OCI-LY3 (cell line): ENCODE measurements around the gene NARS2.

Source experiments
- EZH2phosphoT487 ChIP-seq: fragments of 200-600 bp; shearing (Covaris generic); IDR thresholded peaks from 2 replicates; pipeline ENCODE4 v1.6.1; 2018; ENCODE audit warnings: antibody characterized with exemption, mixed run types, low read depth
- TF ChIP-seq, protein P1 (sequence below): fragments of 200-600, 300-600 bp; sonication (generic); IDR thresholded peaks from 2 replicates; pipeline ENCODE4 v1.5.1; 2014; ENCODE audit warnings: antibody characterized with exemption, low read length, low read depth

DNA sequence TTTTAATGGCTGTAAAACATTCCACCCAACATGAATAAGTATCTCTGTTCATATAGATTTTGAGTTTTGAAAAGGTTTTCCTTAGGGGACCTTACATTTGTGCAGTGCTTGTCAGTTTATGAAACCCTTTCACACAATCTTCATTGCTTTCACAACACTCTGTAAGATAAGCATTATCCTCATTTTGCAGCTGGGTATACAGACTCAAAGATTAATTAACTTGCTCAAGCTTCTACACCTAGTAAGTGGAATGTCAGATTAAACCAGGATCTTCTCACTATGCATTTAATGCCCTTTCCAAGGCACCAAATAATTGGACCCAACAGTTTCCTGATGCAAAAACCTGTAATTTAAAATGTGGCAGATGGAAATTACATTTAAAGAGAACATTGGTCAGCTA, 145.5 kb downstream of the NARS2 start:
- TF ChIP-seq, protein P1, sequence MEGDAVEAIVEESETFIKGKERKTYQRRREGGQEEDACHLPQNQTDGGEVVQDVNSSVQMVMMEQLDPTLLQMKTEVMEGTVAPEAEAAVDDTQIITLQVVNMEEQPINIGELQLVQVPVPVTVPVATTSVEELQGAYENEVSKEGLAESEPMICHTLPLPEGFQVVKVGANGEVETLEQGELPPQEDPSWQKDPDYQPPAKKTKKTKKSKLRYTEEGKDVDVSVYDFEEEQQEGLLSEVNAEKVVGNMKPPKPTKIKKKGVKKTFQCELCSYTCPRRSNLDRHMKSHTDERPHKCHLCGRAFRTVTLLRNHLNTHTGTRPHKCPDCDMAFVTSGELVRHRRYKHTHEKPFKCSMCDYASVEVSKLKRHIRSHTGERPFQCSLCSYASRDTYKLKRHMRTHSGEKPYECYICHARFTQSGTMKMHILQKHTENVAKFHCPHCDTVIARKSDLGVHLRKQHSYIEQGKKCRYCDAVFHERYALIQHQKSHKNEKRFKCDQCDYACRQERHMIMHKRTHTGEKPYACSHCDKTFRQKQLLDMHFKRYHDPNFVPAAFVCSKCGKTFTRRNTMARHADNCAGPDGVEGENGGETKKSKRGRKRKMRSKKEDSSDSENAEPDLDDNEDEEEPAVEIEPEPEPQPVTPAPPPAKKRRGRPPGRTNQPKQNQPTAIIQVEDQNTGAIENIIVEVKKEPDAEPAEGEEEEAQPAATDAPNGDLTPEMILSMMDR, result no peak
- no peak for TF ChIP-seq EZH2phosphoT487
